ENCODE measurements around the gene VIL1. TPM values are rescaled to one million over a fixed set of nuclear protein-coding genes. Genes with fewer than 3 reads are reported as not detected.

The VIL1 gene
- total and polyA plus RNA-seq, 2 of the 13 experiments (the other 11 are each of a cell fraction or from before 2014, with no cell fraction given), result 287 to 301 TPM

- TF ChIP-seq CBX5 (CRISPR knock-in tag; IDR thresholded peaks at IDR 0.05; ENCODE audit: borderline replicate concordance) (no peak), SRSF1 (optimal IDR thresholded peaks at IDR 0.05; ENCODE audit: low read depth, low read length) (no peak), SALL2 (CRISPR knock-in tag; IDR thresholded peaks at IDR 0.05) (no peak), ZNF543 (CRISPR knock-in tag; IDR thresholded peaks at IDR 0.05) (no peak; the same call in 1 of the 2 replicates), ZNF33A (CRISPR knock-in tag; IDR thresholded peaks at IDR 0.05; ENCODE audit: borderline replicate concordance) (no peak), AHDC1 (CRISPR knock-in tag; IDR thresholded peaks at IDR 0.05; ENCODE audit: borderline replicate concordance) (no peak), ZNF17 (CRISPR knock-in tag; IDR thresholded peaks at IDR 0.05) (no peak), GFI1 (CRISPR knock-in tag; IDR thresholded peaks at IDR 0.05; ENCODE audit: borderline replicate concordance) (0 out of 2 replicates have a peak, but pooled peaks have one; percentile 50), FOXC1 (CRISPR knock-in tag; IDR thresholded peaks at IDR 0.05; ENCODE audit: borderline replicate concordance) (no peak), SNRNP70 (IDR thresholded peaks at IDR 0.05; ENCODE audit: low read depth, low read length) (no peak), HBP1 (CRISPR knock-in tag; IDR thresholded peaks at IDR 0.05; ENCODE audit: low read depth) (0 out of 2 replicates have a peak, but pooled peaks have one; percentile 6), ZBTB8A (CRISPR knock-in tag; IDR thresholded peaks at IDR 0.05; ENCODE audit: borderline replicate concordance, low read depth) (no peak; the same call in 1 of the 2 replicates), YY1 (IDR thresholded peaks at IDR 0.05; ENCODE audit: insufficient read depth, insufficient replicate concordance, low read depth, low read length) (no peak), MXD4 (CRISPR knock-in tag; IDR thresholded peaks at IDR 0.05) (no peak), E2F5 (CRISPR knock-in tag; conservative IDR thresholded peaks at IDR 0.05) (no peak)
- TF ChIP-seq, protein P1, sequence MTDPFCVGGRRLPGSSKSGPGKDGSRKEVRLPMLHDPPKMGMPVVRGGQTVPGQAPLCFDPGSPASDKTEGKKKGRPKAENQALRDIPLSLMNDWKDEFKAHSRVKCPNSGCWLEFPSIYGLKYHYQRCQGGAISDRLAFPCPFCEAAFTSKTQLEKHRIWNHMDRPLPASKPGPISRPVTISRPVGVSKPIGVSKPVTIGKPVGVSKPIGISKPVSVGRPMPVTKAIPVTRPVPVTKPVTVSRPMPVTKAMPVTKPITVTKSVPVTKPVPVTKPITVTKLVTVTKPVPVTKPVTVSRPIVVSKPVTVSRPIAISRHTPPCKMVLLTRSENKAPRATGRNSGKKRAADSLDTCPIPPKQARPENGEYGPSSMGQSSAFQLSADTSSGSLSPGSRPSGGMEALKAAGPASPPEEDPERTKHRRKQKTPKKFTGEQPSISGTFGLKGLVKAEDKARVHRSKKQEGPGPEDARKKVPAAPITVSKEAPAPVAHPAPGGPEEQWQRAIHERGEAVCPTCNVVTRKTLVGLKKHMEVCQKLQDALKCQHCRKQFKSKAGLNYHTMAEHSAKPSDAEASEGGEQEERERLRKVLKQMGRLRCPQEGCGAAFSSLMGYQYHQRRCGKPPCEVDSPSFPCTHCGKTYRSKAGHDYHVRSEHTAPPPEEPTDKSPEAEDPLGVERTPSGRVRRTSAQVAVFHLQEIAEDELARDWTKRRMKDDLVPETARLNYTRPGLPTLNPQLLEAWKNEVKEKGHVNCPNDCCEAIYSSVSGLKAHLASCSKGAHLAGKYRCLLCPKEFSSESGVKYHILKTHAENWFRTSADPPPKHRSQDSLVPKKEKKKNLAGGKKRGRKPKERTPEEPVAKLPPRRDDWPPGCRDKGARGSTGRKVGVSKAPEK (CRISPR knock-in tag; IDR thresholded peaks at IDR 0.05; ENCODE audit: borderline replicate concordance), result peak; percentile 19; the same call in 1 of the 2 replicates
Measured at GRCh38 chr2:218397463-218397819, 21.5 kb upstream of the VIL1 start (continued).

All from HepG2 (cell line).